ENCODE results near the gene EAF1. TPM values are rescaled to one million over a fixed set of nuclear protein-coding genes. Genes with fewer than 3 reads are reported as not detected.
"Not testable (repeated sequence)": the region's sequence is repeated elsewhere in the genome, so short reads cannot be mapped to it uniquely, and the experiment has no call there.

EAF1 gene
- total RNA-seq, 1 experiment from 2014 or later, result 32.1 TPM

- no peaks in the 10 kb centered on the region for H4K20me1 ChIP-seq (ENCODE audit: insufficient read depth)
- RAD21 ChIA-PET (ENCODE audit: low non-redundant PET in 1 of 2, low total read pairs in 2 of 2, uncharacterized antibody in 2 of 2, unreplicated experiment in 2 of 2), result no interaction called here
Measured at GRCh38 chr3:15384510-15385237, 42.7 kb upstream of the EAF1 start.

GRCh38 chr3:15385238-15385695 lies 42.1 kb upstream of the EAF1 start:
- H3K9ac ChIP-seq (ENCODE audit: low read length); intact Hi-C loops (cut with micrococcal nuclease); H3K4me3 ChIP-seq (replicated peaks in 1 of 2; ENCODE audit: low read depth in 1 of 2, low read length in 2 of 2); H3K27ac ChIP-seq (ENCODE audit: low read depth, low read length); RAD21 ChIA-PET (ENCODE audit: low non-redundant PET in 1 of 2, low total read pairs in 2 of 2, uncharacterized antibody in 2 of 2, unreplicated experiment in 2 of 2); BruUV-seq (replicated peaks); H3K27me3 ChIP-seq (ENCODE audit: insufficient read depth, low read length); H4K20me1 ChIP-seq (ENCODE audit: insufficient read depth); ATAC-seq; H2AFZ ChIP-seq (ENCODE audit: low read depth, low read length, poor library complexity, severe bottlenecking); H3K36me3 ChIP-seq (ENCODE audit: control insufficient read depth in 1 of 2, insufficient read depth in 2 of 2, low read length in 2 of 2); H3K9me3 ChIP-seq (ENCODE audit: control insufficient read depth in 1 of 2, insufficient read depth in 1 of 2, low read depth in 1 of 2, low read length in 2 of 2); H3K4me2 ChIP-seq (ENCODE audit: low read length); H3K9me2 ChIP-seq (ENCODE audit: insufficient read depth); CTCF ChIA-PET; POLR2A ChIA-PET; DNase-seq (ENCODE audit: low read depth, low spot score); H3K79me2 ChIP-seq (ENCODE audit: insufficient read depth, low read length): not testable (repeated sequence)
- peaks cover 3 to 29% of the 10 kb centered on the region in 2 experiments; a peak in 2 of 4 replicates for H3K4me1 ChIP-seq (ENCODE audit: control insufficient read depth in 1 of 2, insufficient read depth in 2 of 2, low read length in 2 of 2)

More at GRCh38 chr3:15384510-15385237, 42.7 kb upstream of the EAF1 start:
- no peaks in the 10 kb centered on the region for H3K9me2 ChIP-seq (ENCODE audit: insufficient read depth)
- POLR2A ChIA-PET, result no interaction called here
- TF ChIP-seq ZFX (IDR thresholded peaks at IDR 0.05) (no peak), POLR2A (IDR thresholded peaks at IDR 0.05; ENCODE audit: borderline replicate concordance, extremely low read depth, insufficient read depth, insufficient read length) (no peak), SIN3A (IDR thresholded peaks at IDR 0.05; ENCODE audit: low read depth) (no peak), EZH2 (IDR thresholded peaks at IDR 0.05) (no peak), CEBPB (IDR thresholded peaks at IDR 0.05; ENCODE audit: low read depth) (no peak), SP1 (IDR thresholded peaks at IDR 0.05; ENCODE audit: low read depth) (no peak), SRF (IDR thresholded peaks at IDR 0.05; ENCODE audit: low read depth) (no peak), CBX3 (IDR thresholded peaks at IDR 0.05; ENCODE audit: low read depth) (no peak), EGR1 (IDR thresholded peaks at IDR 0.05; ENCODE audit: low read depth) (no peak)
- H3K9ac ChIP-seq (ENCODE audit: low read length), result no peak overlapping the region
- intact Hi-C loops (cut with micrococcal nuclease), result no loop called here
- BruUV-seq (replicated peaks), result no TSS peak
- no peaks in the 10 kb centered on the region for H3K9me3 ChIP-seq (ENCODE audit: control insufficient read depth in 1 of 2, insufficient read depth in 1 of 2, low read depth in 1 of 2, low read length in 2 of 2)
- H3K4me1 ChIP-seq (ENCODE audit: control insufficient read depth in 1 of 2, insufficient read depth in 2 of 2, low read length in 2 of 2), result peaks cover 3 to 29% of the 10 kb centered on the region in 2 experiments; a peak in 2 of 4 replicates
- ATAC-seq (no peak), DNase-seq (ENCODE audit: low read depth, low spot score) (no peak)
- H2AFZ ChIP-seq (ENCODE audit: low read depth, low read length, poor library complexity, severe bottlenecking), result no peak overlapping the region
- CTCF ChIA-PET, result interaction anchor here (1.0 kb wide), 1 partner anchor 117 kb away, joined by 3 read pairs; no protein-coding TSS in a partner anchor
- H3K36me3 ChIP-seq (ENCODE audit: control insufficient read depth in 1 of 2, insufficient read depth in 2 of 2, low read length in 2 of 2), result no peaks in the 10 kb centered on the region
- no peak overlapping the region for H3K4me2 ChIP-seq (ENCODE audit: low read length)
- no peaks in the 10 kb centered on the region for H3K27me3 ChIP-seq (ENCODE audit: insufficient read depth, low read length)
- no peak overlapping the region for H3K27ac ChIP-seq (ENCODE audit: low read depth, low read length)
- H3K4me3 ChIP-seq (replicated peaks in 1 of 2; ENCODE audit: low read depth in 1 of 2, low read length in 2 of 2), result no peak overlapping the region
- H3K79me2 ChIP-seq (ENCODE audit: insufficient read depth, low read length), result no peaks in the 10 kb centered on the region

All from HCT116 (cell line).